ENCODE data around the gene TIMM10B. TPM values are rescaled to one million over a fixed set of nuclear protein-coding genes. Genes with fewer than 3 reads are reported as not detected.
"Not testable (repeated sequence)": the region's sequence is repeated elsewhere in the genome, so short reads cannot be mapped to it uniquely, and the experiment has no call there.

The TIMM10B gene
- total and polyA plus RNA-seq, 2 donors from 2014 or later = 34.6 to 44.7 TPM

- no peaks in the 10 kb centered on the region for H3K4me1 ChIP-seq (ENCODE audit: control insufficient read depth in 2 of 3, insufficient read depth in 2 of 3, low read depth in 1 of 3, low read length in 3 of 3)
- peak; percentile 58 for TF ChIP-seq CTCF (IDR thresholded peaks at IDR 0.05; ENCODE audit: borderline replicate concordance, extremely low read depth, insufficient read depth)
- H3K36me3 ChIP-seq (ENCODE audit: control insufficient read depth in 2 of 3, insufficient read depth in 3 of 3, low read length in 3 of 3) = no peaks in the 10 kb centered on the region
- H3K9ac ChIP-seq (ENCODE audit: low read length in 3 of 3) = no peak overlapping the region
- FAIRE-seq (peak; percentile 52), DNase-seq (peak in 3 of 5 donors; percentile 22 to 77 (median 67))
- H3K27ac ChIP-seq (ENCODE audit: low read depth in 2 of 2, low read length in 2 of 2) = no peak overlapping the region
- no peaks in the 10 kb centered on the region for H3K9me3 ChIP-seq (ENCODE audit: control insufficient read depth in 2 of 3, insufficient read depth in 1 of 3, low read length in 3 of 3)
- no peaks in the 10 kb centered on the region for H3K27me3 ChIP-seq (ENCODE audit: control insufficient read depth, insufficient read depth, low read length)
- intact Hi-C loops (cut with DNase I) = loop anchor here (10.0 kb wide), 1 partner anchor 121 kb away; no protein-coding TSS in a partner anchor
- H3K4me3 ChIP-seq (ENCODE audit: low read length in 3 of 3) = no peak overlapping the region
These were observed 24.4 kb downstream of the TIMM10B start for GRCh38 chr11:6505577-6506240.

- FAIRE-seq (no peak), DNase-seq (no peak)
- no peak for TF ChIP-seq CTCF (IDR thresholded peaks at IDR 0.05; ENCODE audit: borderline replicate concordance, extremely low read depth, insufficient read depth)
- H3K4me3 ChIP-seq (ENCODE audit: low read length in 3 of 3) = no peak overlapping the region
- peaks cover 0 to 7% (median 3%) of the 10 kb centered on the region in 3 donors for H3K36me3 ChIP-seq (ENCODE audit: control insufficient read depth in 2 of 3, insufficient read depth in 3 of 3, low read length in 3 of 3)
- H3K9me3 ChIP-seq (ENCODE audit: control insufficient read depth in 2 of 3, insufficient read depth in 1 of 3, low read length in 3 of 3) = no peaks in the 10 kb centered on the region
- intact Hi-C loops (cut with DNase I) = no loop called here
- no peak overlapping the region for H3K9ac ChIP-seq (ENCODE audit: low read length in 3 of 3)
- H3K27me3 ChIP-seq (ENCODE audit: control insufficient read depth, insufficient read depth, low read length) = no peaks in the 10 kb centered on the region
- H3K27ac ChIP-seq (ENCODE audit: low read depth in 2 of 2, low read length in 2 of 2) = no peak overlapping the region
- H3K4me1 ChIP-seq (ENCODE audit: control insufficient read depth in 2 of 3, insufficient read depth in 2 of 3, low read depth in 1 of 3, low read length in 3 of 3) = no peaks in the 10 kb centered on the region
These were observed 35.6 kb downstream of the TIMM10B start for GRCh38 chr11:6516865-6517264.

- intact Hi-C loops (cut with DNase I) = no loop called here
- DNase-seq = no peak
- no peak for FAIRE-seq
- no peak for TF ChIP-seq CTCF (IDR thresholded peaks at IDR 0.05; ENCODE audit: borderline replicate concordance, extremely low read depth, insufficient read depth)
- no peak overlapping the region for H3K4me3 ChIP-seq (ENCODE audit: low read length in 3 of 3)
- no peaks in the 10 kb centered on the region for H3K4me1 ChIP-seq (ENCODE audit: control insufficient read depth in 2 of 3, insufficient read depth in 2 of 3, low read depth in 1 of 3, low read length in 3 of 3)
- H3K9me3 ChIP-seq (ENCODE audit: control insufficient read depth in 2 of 3, insufficient read depth in 1 of 3, low read length in 3 of 3) = no peaks in the 10 kb centered on the region
- no peaks in the 10 kb centered on the region for H3K27me3 ChIP-seq (ENCODE audit: control insufficient read depth, insufficient read depth, low read length)
- peaks cover 0 to 7% (median 3%) of the 10 kb centered on the region in 3 donors for H3K36me3 ChIP-seq (ENCODE audit: control insufficient read depth in 2 of 3, insufficient read depth in 3 of 3, low read length in 3 of 3)
- no peak overlapping the region for H3K9ac ChIP-seq (ENCODE audit: low read length in 3 of 3)
- H3K27ac ChIP-seq (ENCODE audit: low read depth in 2 of 2, low read length in 2 of 2) = no peak overlapping the region
These were observed 39.0 kb downstream of the TIMM10B start for GRCh38 chr11:6520265-6520664.

- DNase-seq; H3K4me1 ChIP-seq (ENCODE audit: control insufficient read depth in 2 of 3, insufficient read depth in 2 of 3, low read depth in 1 of 3, low read length in 3 of 3); intact Hi-C loops (cut with DNase I); H3K9me3 ChIP-seq (ENCODE audit: control insufficient read depth in 2 of 3, insufficient read depth in 1 of 3, low read length in 3 of 3); H3K27me3 ChIP-seq (ENCODE audit: control insufficient read depth, insufficient read depth, low read length); FAIRE-seq; H3K9ac ChIP-seq (ENCODE audit: low read length in 3 of 3); H3K36me3 ChIP-seq (ENCODE audit: control insufficient read depth in 2 of 3, insufficient read depth in 3 of 3, low read length in 3 of 3); H3K4me3 ChIP-seq (ENCODE audit: low read length in 3 of 3); H3K27ac ChIP-seq (ENCODE audit: low read depth in 2 of 2, low read length in 2 of 2): not testable (repeated sequence)
These were observed 40.6 kb downstream of the TIMM10B start for GRCh38 chr11:6521946-6522345.

Data from kidney (tissue), 14 donors.